Erythroblast (primary cell): ENCODE measurements around the gene DAP.

Experiments
- GATA1 ChIP-seq: IDR thresholded peaks from 2 replicates; pipeline ENCODE4 v1.6.1; 2011; ENCODE audit warnings: low read depth, mild to moderate bottlenecking, control low read depth, low read length, moderate library complexity
- POLR2A ChIP-seq: IDR thresholded peaks from 2 replicates; pipeline ENCODE4 v1.6.1; 2011; ENCODE audit warnings: mild to moderate bottlenecking, low read length

- TF ChIP-seq POLR2A (no peak), GATA1 (no peak)
These were observed 86.9 kb downstream of the DAP start for GRCh38 chr5:10674096-10674495.
